22Rv1 (cell line): Measurements from ENCODE around the gene RCSD1.

Experiments used
- CTCF ChIP-seq: fragments of 450-650 bp; IDR thresholded peaks from 2 replicates; pipeline ENCODE4 v1.5.1; 2017; ENCODE audit warnings: mild to moderate bottlenecking
- ZFX ChIP-seq: fragments of 450-650 bp; IDR thresholded peaks from 2 replicates; pipeline ENCODE4 v1.6.1; 2017; ENCODE audit warnings: antibody characterized with exemption, borderline replicate concordance

- TF ChIP-seq CTCF (no peak), ZFX (no peak)
Observed at GRCh38 chr1:167594822-167595221, 35.2 kb upstream of the RCSD1 start.
